ENCODE measurements around the gene MCM10.

DNA sequence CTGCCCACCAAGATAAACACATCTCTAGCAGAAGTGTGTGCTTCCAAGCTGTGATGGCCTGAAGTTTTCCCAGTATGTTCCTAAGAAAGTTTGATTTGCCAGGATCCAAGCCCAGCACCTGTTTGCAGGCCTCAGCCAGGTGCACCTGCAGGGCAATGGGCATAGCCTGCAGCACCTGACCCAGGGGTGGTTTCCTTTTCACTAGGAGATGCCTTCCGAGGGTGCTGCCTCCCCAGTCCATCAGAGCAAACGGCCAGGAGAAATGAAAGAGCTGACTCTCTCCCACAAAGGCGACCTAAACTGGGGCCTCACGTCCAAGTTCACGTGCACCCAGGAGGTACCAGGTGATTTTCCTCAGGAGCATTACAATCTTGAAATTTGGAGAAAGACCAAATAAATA is 65.7 kb downstream of the MCM10 start:
- TF ChIP-seq MAZ (IDR thresholded peaks at IDR 0.05; ENCODE audit: borderline replicate concordance, low read depth, low read length) (no peak), POLR2A (IDR thresholded peaks at IDR 0.05; ENCODE audit: low read depth, low read length) (no peak), ELK1 (IDR thresholded peaks at IDR 0.05; ENCODE audit: borderline replicate concordance, low read depth, low read length) (no peak), FOS (IDR thresholded peaks at IDR 0.05; ENCODE audit: low read depth, low read length) (no peak)
- TF ChIP-seq, protein P1, sequence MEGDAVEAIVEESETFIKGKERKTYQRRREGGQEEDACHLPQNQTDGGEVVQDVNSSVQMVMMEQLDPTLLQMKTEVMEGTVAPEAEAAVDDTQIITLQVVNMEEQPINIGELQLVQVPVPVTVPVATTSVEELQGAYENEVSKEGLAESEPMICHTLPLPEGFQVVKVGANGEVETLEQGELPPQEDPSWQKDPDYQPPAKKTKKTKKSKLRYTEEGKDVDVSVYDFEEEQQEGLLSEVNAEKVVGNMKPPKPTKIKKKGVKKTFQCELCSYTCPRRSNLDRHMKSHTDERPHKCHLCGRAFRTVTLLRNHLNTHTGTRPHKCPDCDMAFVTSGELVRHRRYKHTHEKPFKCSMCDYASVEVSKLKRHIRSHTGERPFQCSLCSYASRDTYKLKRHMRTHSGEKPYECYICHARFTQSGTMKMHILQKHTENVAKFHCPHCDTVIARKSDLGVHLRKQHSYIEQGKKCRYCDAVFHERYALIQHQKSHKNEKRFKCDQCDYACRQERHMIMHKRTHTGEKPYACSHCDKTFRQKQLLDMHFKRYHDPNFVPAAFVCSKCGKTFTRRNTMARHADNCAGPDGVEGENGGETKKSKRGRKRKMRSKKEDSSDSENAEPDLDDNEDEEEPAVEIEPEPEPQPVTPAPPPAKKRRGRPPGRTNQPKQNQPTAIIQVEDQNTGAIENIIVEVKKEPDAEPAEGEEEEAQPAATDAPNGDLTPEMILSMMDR (conservative IDR thresholded peaks at IDR 0.05; ENCODE audit: low read depth, low read length), result no peak

All from IMR-90 (cell line).